ENCODE measurements around the gene SSBP2.

SSBP2 gene

GRCh38 chr5:81639556-81639955 is 111.3 kb downstream of the SSBP2 start:
- no peak overlapping the region for H3K27ac ChIP-seq (ENCODE audit: poor library complexity, severe bottlenecking)
- TF ChIP-seq, protein P1, sequence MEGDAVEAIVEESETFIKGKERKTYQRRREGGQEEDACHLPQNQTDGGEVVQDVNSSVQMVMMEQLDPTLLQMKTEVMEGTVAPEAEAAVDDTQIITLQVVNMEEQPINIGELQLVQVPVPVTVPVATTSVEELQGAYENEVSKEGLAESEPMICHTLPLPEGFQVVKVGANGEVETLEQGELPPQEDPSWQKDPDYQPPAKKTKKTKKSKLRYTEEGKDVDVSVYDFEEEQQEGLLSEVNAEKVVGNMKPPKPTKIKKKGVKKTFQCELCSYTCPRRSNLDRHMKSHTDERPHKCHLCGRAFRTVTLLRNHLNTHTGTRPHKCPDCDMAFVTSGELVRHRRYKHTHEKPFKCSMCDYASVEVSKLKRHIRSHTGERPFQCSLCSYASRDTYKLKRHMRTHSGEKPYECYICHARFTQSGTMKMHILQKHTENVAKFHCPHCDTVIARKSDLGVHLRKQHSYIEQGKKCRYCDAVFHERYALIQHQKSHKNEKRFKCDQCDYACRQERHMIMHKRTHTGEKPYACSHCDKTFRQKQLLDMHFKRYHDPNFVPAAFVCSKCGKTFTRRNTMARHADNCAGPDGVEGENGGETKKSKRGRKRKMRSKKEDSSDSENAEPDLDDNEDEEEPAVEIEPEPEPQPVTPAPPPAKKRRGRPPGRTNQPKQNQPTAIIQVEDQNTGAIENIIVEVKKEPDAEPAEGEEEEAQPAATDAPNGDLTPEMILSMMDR (IDR thresholded peaks at IDR 0.05; ENCODE audit: poor library complexity, severe bottlenecking), result no peak
- no peak for DNase-seq (ENCODE audit: low spot score)
- H3K36me3 ChIP-seq (ENCODE audit: low read depth), result no peaks in the 10 kb centered on the region
- no peaks in the 10 kb centered on the region for H3K27me3 ChIP-seq (ENCODE audit: insufficient read depth, poor library complexity, severe bottlenecking)
- no peak for ATAC-seq (ENCODE audit: low read depth)
- no peaks in the 10 kb centered on the region for H3K9me3 ChIP-seq (ENCODE audit: severe bottlenecking)
- H3K4me1 ChIP-seq (ENCODE audit: insufficient read depth, poor library complexity, severe bottlenecking), result peaks cover 3% of the 10 kb centered on the region
- no peak overlapping the region for H3K4me3 ChIP-seq (ENCODE audit: severe bottlenecking)

GRCh38 chr5:81638471-81638870 is 112.4 kb downstream of the SSBP2 start:
- DNase-seq (ENCODE audit: low spot score) (no peak), ATAC-seq (ENCODE audit: low read depth) (no peak)
- H3K4me3 ChIP-seq (ENCODE audit: severe bottlenecking), result no peak overlapping the region
- no peak overlapping the region for H3K27ac ChIP-seq (ENCODE audit: poor library complexity, severe bottlenecking)
- H3K4me1 ChIP-seq (ENCODE audit: insufficient read depth, poor library complexity, severe bottlenecking), result peaks cover 3% of the 10 kb centered on the region
- no peaks in the 10 kb centered on the region for H3K27me3 ChIP-seq (ENCODE audit: insufficient read depth, poor library complexity, severe bottlenecking)
- no peaks in the 10 kb centered on the region for H3K36me3 ChIP-seq (ENCODE audit: low read depth)
- H3K9me3 ChIP-seq (ENCODE audit: severe bottlenecking), result no peaks in the 10 kb centered on the region
- TF ChIP-seq, protein P1 (IDR thresholded peaks at IDR 0.05; ENCODE audit: poor library complexity, severe bottlenecking), result no peak

- Histone ChIP-seq H3K4me1 (ENCODE audit: insufficient read depth, poor library complexity, severe bottlenecking) (peaks cover 2% of the 10 kb centered on the region), H3K36me3 (ENCODE audit: low read depth) (no peaks in the 10 kb centered on the region), H3K4me3 (ENCODE audit: severe bottlenecking) (no peak overlapping the region), H3K27ac (ENCODE audit: poor library complexity, severe bottlenecking) (no peak overlapping the region), H3K9me3 (ENCODE audit: severe bottlenecking) (no peaks in the 10 kb centered on the region), H3K27me3 (ENCODE audit: insufficient read depth, poor library complexity, severe bottlenecking) (no peaks in the 10 kb centered on the region)
- no peak for ATAC-seq (ENCODE audit: low read depth)
- DNase-seq (ENCODE audit: low spot score), result no peak
- TF ChIP-seq, protein P1 (IDR thresholded peaks at IDR 0.05; ENCODE audit: poor library complexity, severe bottlenecking), result no peak
Measured at GRCh38 chr5:81633891-81634290, 117.0 kb downstream of the SSBP2 start.

GRCh38 chr5:81633471-81633870 is 117.4 kb downstream of the SSBP2 start:
- Histone ChIP-seq H3K9me3 (ENCODE audit: severe bottlenecking) (no peaks in the 10 kb centered on the region), H3K27ac (ENCODE audit: poor library complexity, severe bottlenecking) (no peak overlapping the region), H3K36me3 (ENCODE audit: low read depth) (no peaks in the 10 kb centered on the region), H3K4me3 (ENCODE audit: severe bottlenecking) (no peak overlapping the region), H3K4me1 (ENCODE audit: insufficient read depth, poor library complexity, severe bottlenecking) (no peaks in the 10 kb centered on the region), H3K27me3 (ENCODE audit: insufficient read depth, poor library complexity, severe bottlenecking) (no peaks in the 10 kb centered on the region)
- ATAC-seq (ENCODE audit: low read depth), result no peak
- no peak for DNase-seq (ENCODE audit: low spot score)
- TF ChIP-seq, protein P1 (IDR thresholded peaks at IDR 0.05; ENCODE audit: poor library complexity, severe bottlenecking), result no peak

- no peaks in the 10 kb centered on the region for H3K36me3 ChIP-seq (ENCODE audit: low read depth)
- H3K4me1 ChIP-seq (ENCODE audit: insufficient read depth, poor library complexity, severe bottlenecking), result no peaks in the 10 kb centered on the region
- H3K4me3 ChIP-seq (ENCODE audit: severe bottlenecking), result no peak overlapping the region
- no peaks in the 10 kb centered on the region for H3K27me3 ChIP-seq (ENCODE audit: insufficient read depth, poor library complexity, severe bottlenecking)
- no peak overlapping the region for H3K27ac ChIP-seq (ENCODE audit: poor library complexity, severe bottlenecking)
- ATAC-seq (ENCODE audit: low read depth) (no peak), DNase-seq (ENCODE audit: low spot score) (no peak)
- TF ChIP-seq, protein P1 (IDR thresholded peaks at IDR 0.05; ENCODE audit: poor library complexity, severe bottlenecking), result no peak
- H3K9me3 ChIP-seq (ENCODE audit: severe bottlenecking), result no peaks in the 10 kb centered on the region
Measured at GRCh38 chr5:81632679-81633078, 118.2 kb downstream of the SSBP2 start.

Measured in RWPE2 (cell line).